Type B pancreatic cell (in vitro differentiated cells): ENCODE data around the gene PMPCA. TPM values are rescaled to one million over a fixed set of nuclear protein-coding genes. Genes with fewer than 3 reads are reported as not detected.
"Not testable (repeated sequence)": the region's sequence is repeated elsewhere in the genome, so short reads cannot be mapped to it uniquely, and the experiment has no call there.

ENCODE experiments used
- DNase-seq: peaks from one replicate; pipeline ENCODE4 v3.0.0; 2021; ENCODE audit warnings: mixed read lengths; ENCODE audit not compliant: unreplicated experiment; ENCODE audit errors: extremely low spot score
- H3K27ac Mint-ChIP-seq: 2 replicates; pipeline ENCODE4 v1.8.0; 2021; ENCODE audit warnings: mild to moderate bottlenecking, mixed read lengths
- H3K27me3 Mint-ChIP-seq: 2 replicates; pipeline ENCODE4 v1.8.0; 2021; ENCODE audit warnings: mixed read lengths
- H3K36me3 Mint-ChIP-seq: 2 replicates; pipeline ENCODE4 v1.8.0; 2021; ENCODE audit warnings: mixed read lengths
- H3K4me1 Mint-ChIP-seq: one replicate; pipeline ENCODE4 v1.8.0; 2021; ENCODE audit warnings: mixed read lengths; ENCODE audit not compliant: unreplicated experiment
- H3K4me3 Mint-ChIP-seq: 2 replicates; pipeline ENCODE4 v1.8.0; 2021; ENCODE audit warnings: mild to moderate bottlenecking, mixed read lengths
- H3K9me3 Mint-ChIP-seq: 2 replicates; pipeline ENCODE4 v1.8.0; 2021; ENCODE audit warnings: mixed read lengths
- CTCF ChIP-seq: fragments of 200-600 bp; sonication (generic); conservative IDR thresholded peaks from 2 replicates; pipeline ENCODE4 v1.5.0; 2021; ENCODE audit warnings: antibody characterized with exemption, mild to moderate bottlenecking
- total RNA-seq: library from RNA; stranded (reverse); gene quantifications from 2 replicates; pipeline ENCODE4 v1.2.1, GENCODE V29; 2021; ENCODE audit warnings: low replicate concordance

PMPCA gene
- total RNA-seq, 1 donor from 2014 or later, result 68.1 TPM

- H3K4me3 Mint-ChIP-seq, result no peak overlapping the region
- DNase-seq, result no peak
- no peaks in the 10 kb centered on the region for H3K9me3 Mint-ChIP-seq
Measured at GRCh38 chr9:136423432-136424146, 13.1 kb downstream of the PMPCA start.

GRCh38 chr9:136424750-136425362 lies 14.4 kb downstream of the PMPCA start:
- DNase-seq, result no peak
- Mint-ChIP-seq H3K27ac (no peak overlapping the region), H3K9me3 (no peaks in the 10 kb centered on the region), H3K4me1 (no peaks in the 10 kb centered on the region), H3K4me3 (no peak overlapping the region), H3K27me3 (no peaks in the 10 kb centered on the region), H3K36me3 (peaks cover 8% of the 10 kb centered on the region)
- no peak for TF ChIP-seq CTCF

More at GRCh38 chr9:136423432-136424146, 13.1 kb downstream of the PMPCA start:
- Mint-ChIP-seq H3K27ac (no peak overlapping the region), H3K36me3 (peaks cover 5% of the 10 kb centered on the region), H3K4me1 (no peaks in the 10 kb centered on the region), H3K27me3 (no peaks in the 10 kb centered on the region)
- no peak for TF ChIP-seq CTCF

- DNase-seq, H3K36me3 Mint-ChIP-seq, H3K4me1 Mint-ChIP-seq, H3K9me3 Mint-ChIP-seq, H3K27me3 Mint-ChIP-seq, H3K4me3 Mint-ChIP-seq, H3K27ac Mint-ChIP-seq: not testable (repeated sequence)
Measured at GRCh38 chr9:136425367-136425766, 14.9 kb downstream of the PMPCA start.

DNA sequence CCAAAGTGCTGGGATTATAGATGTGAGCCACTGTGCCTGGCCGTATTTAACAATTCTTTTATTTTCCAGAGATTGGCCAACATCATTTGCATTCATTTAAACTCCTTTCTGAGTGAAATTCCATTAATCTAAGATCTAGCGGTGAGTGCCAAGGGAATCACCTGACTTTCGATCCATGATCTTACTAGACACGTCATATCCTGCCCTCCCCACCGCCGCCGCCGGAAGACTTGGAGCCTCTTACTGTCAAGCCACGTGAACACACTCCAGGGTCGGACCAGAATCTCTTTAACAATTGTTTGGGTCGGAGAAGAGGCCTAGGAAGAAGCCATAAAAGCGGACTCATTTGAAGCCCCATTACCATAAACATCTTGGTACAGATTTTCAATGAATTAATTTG lies 16.3 kb downstream of the PMPCA start:
- H3K9me3 Mint-ChIP-seq, result no peaks in the 10 kb centered on the region
- no peak for DNase-seq

GRCh38 chr9:136429075-136429628 lies 18.7 kb downstream of the PMPCA start:
- Mint-ChIP-seq H3K27ac (no peak overlapping the region), H3K4me3 (no peak overlapping the region), H3K27me3 (no peaks in the 10 kb centered on the region), H3K4me1 (no peaks in the 10 kb centered on the region), H3K36me3 (peaks cover 8% of the 10 kb centered on the region), H3K9me3 (no peaks in the 10 kb centered on the region)
- DNase-seq, result no peak
- TF ChIP-seq CTCF, result no peak

More for the DNA sequence above, 16.3 kb downstream of the PMPCA start:
- H3K36me3 Mint-ChIP-seq, result peaks cover 8% of the 10 kb centered on the region
- no peak overlapping the region for H3K4me3 Mint-ChIP-seq
- no peak overlapping the region for H3K27ac Mint-ChIP-seq
- no peaks in the 10 kb centered on the region for H3K27me3 Mint-ChIP-seq
- no peak for TF ChIP-seq CTCF
- no peaks in the 10 kb centered on the region for H3K4me1 Mint-ChIP-seq
